Endodermal cell (in vitro differentiated cells): Measurements from ENCODE around the gene CDCA8. TPM values are rescaled to one million over a fixed set of nuclear protein-coding genes. Genes with fewer than 3 reads are reported as not detected.
"Not testable (repeated sequence)": the region's sequence is repeated elsewhere in the genome, so short reads cannot be mapped to it uniquely, and the experiment has no call there.

Experiments
- DNase-seq: peaks from one replicate; pipeline ENCODE4 v3.0.0-alpha.2; 2017
- H3K27ac ChIP-seq: 2 replicates; pipeline ENCODE4 v1.5.1; 2013; ENCODE audit warnings: mild to moderate bottlenecking, low read depth, low read length, moderate library complexity
- H3K27me3 ChIP-seq: 2 replicates; pipeline ENCODE4 v1.6.1; 2013; ENCODE audit warnings: mild to moderate bottlenecking, low read length, moderate library complexity; ENCODE audit not compliant: insufficient read depth, control insufficient read depth, poor library complexity, severe bottlenecking
- H3K36me3 ChIP-seq: 2 replicates; pipeline ENCODE4 v1.7.0; 2013; ENCODE audit warnings: mild to moderate bottlenecking, low read length, moderate library complexity; ENCODE audit not compliant: control insufficient read depth, insufficient read depth
- H3K4me1 ChIP-seq: one replicate; pipeline ENCODE4 v1.7.0; 2013; ENCODE audit warnings: low read length; ENCODE audit not compliant: control insufficient read depth, insufficient read depth
- H3K4me3 ChIP-seq: 2 replicates; pipeline ENCODE4 v1.5.1; 2013; ENCODE audit warnings: mild to moderate bottlenecking, low read length, moderate library complexity
- H3K9ac ChIP-seq: 2 replicates; pipeline ENCODE4 v1.6.1; 2013; ENCODE audit warnings: mild to moderate bottlenecking, low read length, moderate library complexity; ENCODE audit not compliant: poor library complexity, severe bottlenecking; ENCODE audit errors: extremely low read depth
- H3K9me3 ChIP-seq: 2 replicates; pipeline ENCODE4 v1.6.1; 2013; ENCODE audit warnings: mild to moderate bottlenecking, low read length, moderate library complexity; ENCODE audit not compliant: control insufficient read depth
- H3K27ac Mint-ChIP-seq: 2 replicates; pipeline ENCODE4 v1.8.0; 2020; ENCODE audit warnings: mixed read lengths
- H3K27me3 Mint-ChIP-seq: 2 replicates; pipeline ENCODE4 v1.8.0; 2021; ENCODE audit warnings: mild to moderate bottlenecking, mixed read lengths; ENCODE audit not compliant: insufficient read depth
- H3K36me3 Mint-ChIP-seq: 2 replicates; pipeline ENCODE4 v1.8.0; 2020; ENCODE audit warnings: low read depth, mixed read lengths
- H3K4me1 Mint-ChIP-seq: 2 replicates; pipeline ENCODE4 v1.8.0; 2020; ENCODE audit warnings: mixed read lengths
- H3K4me3 Mint-ChIP-seq: 2 replicates; pipeline ENCODE4 v1.8.0; 2020; ENCODE audit warnings: mild to moderate bottlenecking, moderate library complexity, mixed read lengths
- H3K9me3 Mint-ChIP-seq: 2 replicates; pipeline ENCODE4 v1.8.0; 2020; ENCODE audit warnings: mild to moderate bottlenecking, mixed read lengths
- WGBS, 2 experiments: methylation state at CpG; one replicate each; pipeline versions ENCODE4 v1.1.5 to v1.1.7; 2013; ENCODE audit warnings: missing lambda C conversion rate in 2 of 2, mixed read lengths in 1 of 2; ENCODE audit not compliant: insufficient coverage in 1 of 2, insufficient read length in 1 of 2; 5-methylcytosine and 5-hydroxymethylcytosine counted together
- total RNA-seq, 2 donors: library from RNA; stranded (reverse); fragmentation: NEBNext Ultra II Directional in 1 of 2; extraction: Animal tissue kit (Norgen Biotek cat#: 25700) in 1 of 2; gene quantifications; 2 replicates in 1 of 2; 3 replicates in 1 of 2; pipeline ENCODE4 v1.2.1, GENCODE V29; 2021
- TF ChIP-seq, protein P1 (sequence below): fragments of 200-600 bp; sonication (generic); conservative IDR thresholded peaks from 2 replicates; pipeline ENCODE4 v1.5.0; 2021; ENCODE audit warnings: antibody characterized with exemption, mild to moderate bottlenecking

CDCA8 gene
- total RNA-seq, 2 donors from 2014 or later, result 27.7 to 49.7 TPM

DNA sequence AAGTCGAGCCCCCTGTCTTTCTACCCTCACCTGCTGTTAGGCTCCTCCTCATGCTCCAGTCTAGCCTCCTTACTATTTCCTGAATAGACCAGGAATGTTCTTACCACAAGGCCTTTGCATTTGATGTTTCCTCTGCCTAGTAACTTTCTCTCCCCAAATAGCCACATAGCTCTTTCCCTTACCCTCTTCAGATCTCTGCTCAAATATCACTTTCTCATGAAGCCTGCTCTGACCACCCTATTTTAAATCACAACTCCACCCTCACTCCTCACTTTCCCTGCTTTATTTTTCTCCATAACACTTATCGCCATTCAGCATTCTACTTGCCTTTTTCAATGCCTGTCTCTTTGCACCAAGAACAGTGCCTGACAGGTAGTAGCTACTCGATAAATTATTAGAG, 6.6 kb upstream of the CDCA8 start:
- Histone ChIP-seq H3K27me3 (no peaks in the 10 kb centered on the region), H3K27ac (no peak overlapping the region), H3K36me3 (peaks cover 64% of the 10 kb centered on the region), H3K4me3 (no peak overlapping the region), H3K9me3 (no peaks in the 10 kb centered on the region), H3K4me1 (peaks cover 7% of the 10 kb centered on the region), H3K9ac (no peak overlapping the region)
- no peak for DNase-seq
- no peaks in the 10 kb centered on the region for H3K27me3 Mint-ChIP-seq
- H3K9me3 Mint-ChIP-seq, result no peaks in the 10 kb centered on the region
- peaks cover 51% of the 10 kb centered on the region for H3K36me3 Mint-ChIP-seq
- no peak overlapping the region for H3K4me3 Mint-ChIP-seq
- TF ChIP-seq, protein P1, sequence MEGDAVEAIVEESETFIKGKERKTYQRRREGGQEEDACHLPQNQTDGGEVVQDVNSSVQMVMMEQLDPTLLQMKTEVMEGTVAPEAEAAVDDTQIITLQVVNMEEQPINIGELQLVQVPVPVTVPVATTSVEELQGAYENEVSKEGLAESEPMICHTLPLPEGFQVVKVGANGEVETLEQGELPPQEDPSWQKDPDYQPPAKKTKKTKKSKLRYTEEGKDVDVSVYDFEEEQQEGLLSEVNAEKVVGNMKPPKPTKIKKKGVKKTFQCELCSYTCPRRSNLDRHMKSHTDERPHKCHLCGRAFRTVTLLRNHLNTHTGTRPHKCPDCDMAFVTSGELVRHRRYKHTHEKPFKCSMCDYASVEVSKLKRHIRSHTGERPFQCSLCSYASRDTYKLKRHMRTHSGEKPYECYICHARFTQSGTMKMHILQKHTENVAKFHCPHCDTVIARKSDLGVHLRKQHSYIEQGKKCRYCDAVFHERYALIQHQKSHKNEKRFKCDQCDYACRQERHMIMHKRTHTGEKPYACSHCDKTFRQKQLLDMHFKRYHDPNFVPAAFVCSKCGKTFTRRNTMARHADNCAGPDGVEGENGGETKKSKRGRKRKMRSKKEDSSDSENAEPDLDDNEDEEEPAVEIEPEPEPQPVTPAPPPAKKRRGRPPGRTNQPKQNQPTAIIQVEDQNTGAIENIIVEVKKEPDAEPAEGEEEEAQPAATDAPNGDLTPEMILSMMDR, result no peak
- 93 to 97% methylated on average over 3 of the region's 3 CpGs for WGBS, 2 experiments
- peaks cover 8% of the 10 kb centered on the region for H3K4me1 Mint-ChIP-seq
- H3K27ac Mint-ChIP-seq, result no peak overlapping the region

DNA sequence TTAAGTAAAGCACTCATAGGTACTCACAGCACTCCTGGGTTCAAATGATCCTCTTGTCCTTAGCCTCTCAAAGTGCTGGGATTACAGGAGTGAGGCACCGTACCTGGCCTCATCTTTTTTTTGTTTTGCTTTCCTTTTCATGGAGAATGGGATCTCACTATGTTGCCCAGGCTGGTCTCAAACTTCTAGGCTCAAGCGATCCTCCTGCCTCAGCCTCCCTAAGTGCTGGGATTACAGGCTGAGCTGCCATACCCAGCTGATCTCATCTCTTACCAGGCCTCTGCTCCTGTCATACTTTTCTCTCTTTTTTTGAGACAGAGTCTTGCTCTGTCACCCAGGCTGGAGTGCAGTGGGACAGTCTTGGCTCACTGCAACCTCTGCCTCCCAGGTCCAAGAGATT, 4.6 kb upstream of the CDCA8 start:
- H3K9ac ChIP-seq, H3K27me3 ChIP-seq, H3K4me3 ChIP-seq, H3K27ac Mint-ChIP-seq, H3K9me3 ChIP-seq, H3K27me3 Mint-ChIP-seq, H3K4me3 Mint-ChIP-seq, H3K4me1 ChIP-seq, DNase-seq, H3K9me3 Mint-ChIP-seq, H3K27ac ChIP-seq: not testable (repeated sequence)
- H3K4me1 Mint-ChIP-seq, result peaks cover 16% of the 10 kb centered on the region
- 94 to 95% methylated on average over 2 of the region's 2 CpGs for WGBS, 2 experiments
- peaks cover 46% of the 10 kb centered on the region for H3K36me3 Mint-ChIP-seq
- peaks cover 45% of the 10 kb centered on the region for H3K36me3 ChIP-seq

DNA sequence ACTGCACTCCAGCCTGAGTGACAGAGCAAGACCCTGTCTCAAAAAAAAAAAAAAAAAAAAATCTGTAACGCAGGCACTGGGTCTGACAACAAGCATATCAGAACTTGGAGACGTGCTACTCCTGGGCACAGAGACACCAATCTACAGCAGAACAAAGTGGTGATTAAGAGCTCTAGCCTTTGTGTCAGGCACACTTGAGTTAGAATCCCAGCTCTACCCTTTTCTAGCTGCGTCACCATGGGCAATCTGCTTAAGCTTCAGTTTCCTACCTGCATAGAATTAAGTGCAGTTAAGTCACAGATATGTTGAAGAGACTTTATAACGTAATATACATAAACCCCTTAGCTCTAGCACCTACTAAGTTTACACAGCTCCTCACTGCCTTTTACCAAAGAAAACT, 3.4 kb upstream of the CDCA8 start:
- H3K27ac Mint-ChIP-seq, result no peak overlapping the region
- H3K4me3 Mint-ChIP-seq, result peak overlapping the region; percentile 94
- no peak overlapping the region for H3K27ac ChIP-seq
- H3K36me3 Mint-ChIP-seq, result peaks cover 36% of the 10 kb centered on the region
- TF ChIP-seq, protein P1, result no peak
- peaks cover 7% of the 10 kb centered on the region for H3K4me1 ChIP-seq
- peak overlapping the region; percentile 77 for H3K9ac ChIP-seq
- H3K27me3 ChIP-seq, result no peaks in the 10 kb centered on the region
- WGBS, 2 experiments, result 93 to 95% methylated on average over 3 to 4 of the region's 4 CpGs
- H3K9me3 Mint-ChIP-seq, result no peaks in the 10 kb centered on the region
- H3K36me3 ChIP-seq, result peaks cover 36% of the 10 kb centered on the region
- peaks cover 16% of the 10 kb centered on the region for H3K4me1 Mint-ChIP-seq
- peaks cover 2% of the 10 kb centered on the region for H3K27me3 Mint-ChIP-seq
- H3K9me3 ChIP-seq, result no peaks in the 10 kb centered on the region
- peak overlapping the region; percentile 95 for H3K4me3 ChIP-seq
- no peak for DNase-seq

DNA sequence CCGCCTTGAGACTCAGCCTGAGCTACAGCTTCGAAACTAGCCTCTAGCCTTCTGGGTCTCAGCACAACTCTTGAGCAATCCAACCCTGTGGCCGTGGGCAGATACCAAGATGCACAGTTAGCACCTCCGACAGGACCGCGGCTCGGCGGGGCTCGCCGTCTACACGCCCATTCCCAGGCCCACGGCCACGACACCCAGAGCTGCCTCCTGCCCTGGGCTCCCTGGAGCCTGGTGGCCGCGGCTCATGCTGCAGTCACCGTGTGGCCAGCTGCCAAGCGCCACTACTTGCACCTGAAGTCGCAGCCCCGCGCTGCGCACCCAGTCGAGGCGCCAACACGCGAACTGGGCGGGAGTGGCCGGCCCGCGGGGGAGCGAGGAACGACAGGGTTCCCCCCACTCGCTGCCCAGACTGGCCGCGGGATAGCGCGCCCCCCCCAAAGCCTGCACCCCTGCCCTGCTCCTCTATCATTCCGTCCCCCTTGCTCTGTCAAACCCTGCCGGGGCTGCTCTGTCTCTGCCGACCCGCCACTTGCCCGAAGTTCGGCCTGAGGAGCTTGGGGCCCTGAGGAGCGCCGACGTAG, 729 bp upstream of the CDCA8 start:
- Mint-ChIP-seq H3K4me1 (peaks cover 16% of the 10 kb centered on the region), H3K4me3 (peak overlapping the region; percentile 94), H3K36me3 (peaks cover 26% of the 10 kb centered on the region), H3K27ac (peak overlapping the region; percentile 91), H3K9me3 (no peaks in the 10 kb centered on the region), H3K27me3 (peaks cover 2% of the 10 kb centered on the region)
- H3K4me3 ChIP-seq, result peak overlapping the region; percentile 95
- H3K36me3 ChIP-seq, result peaks cover 44% of the 10 kb centered on the region
- 8 to 11% methylated on average over 26 to 45 of the region's 45 CpGs for WGBS, 2 experiments
- H3K27ac ChIP-seq, result no peak overlapping the region
- H3K9me3 ChIP-seq, result no peaks in the 10 kb centered on the region
- H3K27me3 ChIP-seq, result no peaks in the 10 kb centered on the region
- H3K9ac ChIP-seq, result peak overlapping the region; percentile 55
- H3K4me1 ChIP-seq, result peaks cover 7% of the 10 kb centered on the region
- peak; percentile 77 for DNase-seq
- TF ChIP-seq, protein P1, result no peak
